GM21390 (cell line): Measurements from ENCODE around the gene NDE1.

Experiments
- ATAC-seq: cut with Tn5 transposase; IDR thresholded peaks from one replicate; pipeline ENCODE4 v1.9.1; 2021; ENCODE audit not compliant: unreplicated experiment

Gene NDE1

GRCh38 chr16:15732416-15732815 is 82.4 kb downstream of the NDE1 start:
- no peak for ATAC-seq

- ATAC-seq: no peak
Measured at GRCh38 chr16:15735610-15736009, 85.6 kb downstream of the NDE1 start.

- ATAC-seq: no peak
Measured at GRCh38 chr16:15736529-15736928, 86.5 kb downstream of the NDE1 start.

GRCh38 chr16:15737140-15737644 is 87.1 kb downstream of the NDE1 start:
- no peak for ATAC-seq

GRCh38 chr16:15739464-15739863 is 89.4 kb downstream of the NDE1 start:
- ATAC-seq: no peak

GRCh38 chr16:15739950-15740349 is 89.9 kb downstream of the NDE1 start:
- ATAC-seq: no peak

GRCh38 chr16:15741207-15741871 is 91.3 kb downstream of the NDE1 start:
- no peak for ATAC-seq

- ATAC-seq: no peak
Measured at GRCh38 chr16:15742716-15743115, 92.7 kb downstream of the NDE1 start.

- ATAC-seq: no peak
Measured at GRCh38 chr16:15743657-15744056, 93.6 kb downstream of the NDE1 start.

- ATAC-seq: no peak
Measured at GRCh38 chr16:15746332-15746731, 96.3 kb downstream of the NDE1 start.

GRCh38 chr16:15747937-15748336 is 97.9 kb downstream of the NDE1 start:
- no peak for ATAC-seq

- no peak for ATAC-seq
Measured at GRCh38 chr16:15748654-15749053, 98.6 kb downstream of the NDE1 start.

GRCh38 chr16:15749371-15749770 is 99.3 kb downstream of the NDE1 start:
- no peak for ATAC-seq

- no peak for ATAC-seq
Measured at GRCh38 chr16:15749985-15750384, 99.9 kb downstream of the NDE1 start.

GRCh38 chr16:15751940-15752339 is 101.9 kb downstream of the NDE1 start:
- no peak for ATAC-seq

GRCh38 chr16:15752717-15753488 is 102.9 kb downstream of the NDE1 start:
- no peak for ATAC-seq

GRCh38 chr16:15754821-15755534 is 104.9 kb downstream of the NDE1 start:
- no peak for ATAC-seq

- ATAC-seq: no peak
Measured at GRCh38 chr16:15757077-15757386, 107.0 kb downstream of the NDE1 start.

GRCh38 chr16:15757630-15758251 is 107.7 kb downstream of the NDE1 start:
- no peak for ATAC-seq

GRCh38 chr16:15759070-15759469 is 109.0 kb downstream of the NDE1 start:
- ATAC-seq: no peak

- ATAC-seq: no peak
Measured at GRCh38 chr16:15760129-15760528, 110.1 kb downstream of the NDE1 start.
